Testis (tissue), 3 donors: ENCODE measurements around the gene PCSK5. TPM values are rescaled to one million over a fixed set of nuclear protein-coding genes. Genes with fewer than 3 reads are reported as not detected.

ENCODE experiments used
- DNase-seq: peaks from one replicate; pipeline ENCODE4 v3.0.0-alpha.2; 2019
- H3K27ac ChIP-seq, 2 donors: fragments of 200-600 bp; sonication (generic); one replicate each; pipeline ENCODE4 v1.5.1; 2019
- H3K27me3 ChIP-seq: fragments of 200-600 bp; sonication (generic); one replicate; pipeline ENCODE4 v1.5.1; 2019
- H3K36me3 ChIP-seq: fragments of 200-600 bp; sonication (generic); one replicate; pipeline ENCODE4 v1.5.1; 2017; ENCODE audit warnings: low read depth; ENCODE audit errors: missing control alignments
- H3K4me1 ChIP-seq: fragments of 200-600 bp; sonication (generic); one replicate; pipeline ENCODE4 v1.5.1; 2019
- H3K4me3 ChIP-seq, 2 donors: fragments of 200-600 bp; sonication (generic); one replicate each; pipeline ENCODE4 v1.5.1; 2017 to 2019
- H3K9me3 ChIP-seq: fragments of 200-600 bp; sonication (generic); one replicate; pipeline ENCODE4 v1.5.1; 2017
- POLR2A ChIP-seq: fragments of 450-650 bp; IDR thresholded peaks from one replicate; pipeline ENCODE4 v1.6.1; 2017; ENCODE audit warnings: antibody characterized with exemption, mild to moderate bottlenecking, moderate library complexity
- WGBS, 2 donors: methylation state at CpG; one replicate each; pipeline ENCODE4 v1.1.5; 2018; 5-methylcytosine and 5-hydroxymethylcytosine counted together
- intact Hi-C: fragments of 100-400 bp; cut with DNase I; formaldehyde crosslinking; loops from one replicate; pipeline ENCODE4 v1.15.1; 2023; ENCODE audit warnings: low total_unique reads
- polyA plus RNA-seq: library from polyadenylated mRNA; stranded (reverse); fragments of 350-450 nt; fragmentation: Illumina TruSeq; extraction: RNeasy Lipid Tissue Mini Kit (QIAGEN cat#74804); gene quantifications from one replicate; pipeline ENCODE4 v1.2.3, GENCODE V29; 2014; ENCODE audit warnings: low read depth, low replicate concordance; ENCODE audit not compliant: insufficient read depth
- total RNA-seq, 2 donors: library from RNA; depleted of rRNA; stranded (reverse); fragments of >200 nt; gene quantifications; one replicate each; pipeline ENCODE4 v1.2.3, GENCODE V29; 2016
- TF ChIP-seq, protein P1 (sequence below), 3 experiments: fragments of 450-650 bp in 2 of 3; fragments of 200-600 bp in 1 of 3; sonication (generic) in 1 of 3; IDR thresholded peaks; one replicate each; pipeline ENCODE4 v1.5.1; 2016 to 2019; ENCODE audit warnings: antibody characterized with exemption in 3 of 3, mild to moderate bottlenecking in 2 of 3, moderate library complexity in 1 of 3

Gene PCSK5
- total and polyA plus RNA-seq, 3 donors from 2014 or later: 9.4 to 50.6 (median 27.5) TPM

DNA sequence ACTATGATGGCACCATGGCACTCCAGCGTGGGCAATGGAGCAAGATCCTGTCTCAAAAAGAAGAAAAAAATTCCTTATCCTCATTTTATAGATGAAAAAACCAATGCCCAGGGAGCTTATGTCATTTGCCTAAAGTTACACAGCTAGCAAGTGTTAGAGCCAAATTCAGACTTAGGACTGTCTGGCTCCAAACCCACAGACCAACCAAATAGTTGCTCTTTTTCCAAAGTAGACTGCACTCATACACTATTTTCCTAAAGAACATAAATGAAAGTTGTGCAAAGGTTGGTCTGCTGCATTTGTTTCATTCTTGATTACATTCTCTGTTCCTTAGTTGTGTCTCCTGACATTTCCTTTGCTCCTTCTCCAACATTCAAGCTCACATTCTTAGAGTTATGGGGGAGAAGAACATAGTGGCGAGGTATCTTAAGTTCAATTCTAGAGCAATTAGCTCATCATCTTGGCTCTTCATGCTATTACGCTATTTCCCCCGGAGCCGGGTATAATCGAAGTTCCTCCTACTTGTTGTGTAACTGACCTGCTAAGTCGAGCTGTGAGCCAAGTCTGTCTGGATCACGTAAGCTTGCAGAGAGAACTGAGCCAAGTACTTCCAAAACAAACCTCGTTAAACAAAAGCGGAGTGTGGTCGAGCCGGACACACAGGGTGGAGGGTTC, 365.4 kb downstream of the PCSK5 start:
- 61 to 67% methylated on average over 12 of the region's 12 CpGs for WGBS, 2 donors

DNA sequence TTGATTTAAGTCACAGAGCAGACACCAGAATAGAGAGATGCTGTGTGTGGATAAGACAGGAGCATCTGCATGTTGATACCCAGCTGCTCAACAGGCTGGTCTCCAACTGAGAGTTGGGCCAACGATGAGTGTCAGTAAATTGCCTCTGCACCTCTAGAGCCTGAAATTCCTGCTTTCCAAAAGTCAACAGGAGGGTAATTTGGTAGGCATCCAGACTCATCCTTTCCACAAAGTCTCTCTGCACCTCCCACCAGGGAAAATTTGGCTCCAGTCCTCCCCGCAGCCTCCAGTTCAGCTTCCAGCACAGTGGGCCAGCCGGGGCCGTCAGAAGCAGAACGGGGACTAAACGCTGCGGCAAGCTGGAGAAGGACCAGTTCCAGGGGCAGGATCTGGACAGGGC, 366.8 kb downstream of the PCSK5 start:
- Histone ChIP-seq H3K4me3 (no peak overlapping the region), H3K27ac (no peak overlapping the region), H3K9me3 (no peaks in the 10 kb centered on the region), H3K4me1 (peaks cover 3% of the 10 kb centered on the region), H3K27me3 (no peaks in the 10 kb centered on the region), H3K36me3 (no peaks in the 10 kb centered on the region)
- intact Hi-C loops: no loop called here
- DNase-seq: no peak
- WGBS, 2 donors: 66 to 76% methylated on average over 7 of the region's 7 CpGs
- TF ChIP-seq POLR2A: no peak
- TF ChIP-seq, protein P1, sequence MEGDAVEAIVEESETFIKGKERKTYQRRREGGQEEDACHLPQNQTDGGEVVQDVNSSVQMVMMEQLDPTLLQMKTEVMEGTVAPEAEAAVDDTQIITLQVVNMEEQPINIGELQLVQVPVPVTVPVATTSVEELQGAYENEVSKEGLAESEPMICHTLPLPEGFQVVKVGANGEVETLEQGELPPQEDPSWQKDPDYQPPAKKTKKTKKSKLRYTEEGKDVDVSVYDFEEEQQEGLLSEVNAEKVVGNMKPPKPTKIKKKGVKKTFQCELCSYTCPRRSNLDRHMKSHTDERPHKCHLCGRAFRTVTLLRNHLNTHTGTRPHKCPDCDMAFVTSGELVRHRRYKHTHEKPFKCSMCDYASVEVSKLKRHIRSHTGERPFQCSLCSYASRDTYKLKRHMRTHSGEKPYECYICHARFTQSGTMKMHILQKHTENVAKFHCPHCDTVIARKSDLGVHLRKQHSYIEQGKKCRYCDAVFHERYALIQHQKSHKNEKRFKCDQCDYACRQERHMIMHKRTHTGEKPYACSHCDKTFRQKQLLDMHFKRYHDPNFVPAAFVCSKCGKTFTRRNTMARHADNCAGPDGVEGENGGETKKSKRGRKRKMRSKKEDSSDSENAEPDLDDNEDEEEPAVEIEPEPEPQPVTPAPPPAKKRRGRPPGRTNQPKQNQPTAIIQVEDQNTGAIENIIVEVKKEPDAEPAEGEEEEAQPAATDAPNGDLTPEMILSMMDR (IDR thresholded peaks at IDR 0.05): no peak

More for the DNA sequence above, 365.4 kb downstream of the PCSK5 start:
- Histone ChIP-seq H3K27me3 (no peaks in the 10 kb centered on the region), H3K36me3 (no peaks in the 10 kb centered on the region), H3K4me3 (no peak overlapping the region), H3K27ac (no peak overlapping the region), H3K4me1 (peaks cover 3% of the 10 kb centered on the region), H3K9me3 (no peaks in the 10 kb centered on the region)
- intact Hi-C loops: no loop called here
- no peak for TF ChIP-seq POLR2A
- TF ChIP-seq, protein P1 (IDR thresholded peaks at IDR 0.05): no peak
- DNase-seq: peak; percentile 66

DNA sequence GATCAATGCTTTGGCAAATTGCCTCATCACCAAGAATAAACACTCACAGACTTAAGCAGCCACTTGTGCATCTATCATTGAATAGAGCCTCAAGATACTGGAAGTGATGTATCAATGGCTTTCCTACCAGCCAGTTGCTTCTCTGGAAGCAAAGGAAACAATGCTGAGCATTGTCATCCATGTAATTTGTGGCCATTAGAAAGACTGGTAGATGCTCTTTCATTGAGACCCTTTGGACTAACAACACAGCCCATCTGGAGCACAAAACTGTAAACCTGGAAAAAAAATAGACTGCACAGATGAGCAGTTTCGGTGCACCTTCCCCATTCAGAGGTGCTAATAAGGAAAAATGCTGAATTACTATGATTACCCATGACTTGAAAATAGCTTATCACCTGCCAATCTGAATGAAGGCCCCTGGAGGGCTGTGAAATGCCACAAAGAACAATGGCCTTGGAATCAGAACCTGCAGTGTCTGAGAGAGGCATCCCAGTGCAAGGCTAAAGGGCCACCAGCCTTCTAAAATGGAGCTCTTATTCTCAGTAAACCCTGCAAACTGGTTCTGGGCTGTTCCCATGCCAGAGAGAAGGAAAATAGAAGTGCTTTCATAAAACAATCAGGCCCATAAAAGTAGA, 376.3 kb downstream of the PCSK5 start:
- Histone ChIP-seq H3K27ac (no peak overlapping the region), H3K4me3 (no peak overlapping the region), H3K36me3 (no peaks in the 10 kb centered on the region), H3K4me1 (peaks cover 7% of the 10 kb centered on the region), H3K9me3 (no peaks in the 10 kb centered on the region), H3K27me3 (no peaks in the 10 kb centered on the region)
- no peak for DNase-seq
- intact Hi-C loops: no loop called here
- 90 to 100% methylated on average over 1 of the region's 1 CpG for WGBS, 2 donors
- TF ChIP-seq, protein P1 (IDR thresholded peaks at IDR 0.05): no peak
- TF ChIP-seq POLR2A: no peak

DNA sequence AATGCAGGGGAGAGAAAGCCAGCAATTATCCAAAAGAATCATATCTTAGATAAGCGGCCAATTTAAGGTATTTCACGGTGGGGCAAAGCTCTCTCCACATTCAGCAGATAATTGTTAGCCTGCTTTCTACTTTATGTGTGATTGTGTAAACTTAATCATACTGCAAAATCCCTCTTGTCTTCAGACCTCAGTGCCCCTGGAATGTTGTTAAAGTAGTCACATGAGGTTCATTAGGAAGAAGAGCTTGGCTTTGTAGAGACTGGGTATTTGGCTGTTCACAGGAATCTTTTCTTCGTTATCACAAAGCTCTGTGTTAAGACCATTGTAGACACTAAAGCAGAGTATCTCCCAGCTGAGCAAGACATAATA, 376.8 kb downstream of the PCSK5 start:
- no peak for DNase-seq
- Histone ChIP-seq H3K27ac (no peak overlapping the region), H3K9me3 (no peaks in the 10 kb centered on the region), H3K4me3 (no peak overlapping the region), H3K4me1 (peaks cover 7% of the 10 kb centered on the region), H3K27me3 (no peaks in the 10 kb centered on the region), H3K36me3 (no peaks in the 10 kb centered on the region)
- WGBS, 2 donors: 40 to 62% methylated on average over 3 of the region's 3 CpGs
- intact Hi-C loops: no loop called here
- TF ChIP-seq POLR2A: no peak
- TF ChIP-seq, protein P1 (IDR thresholded peaks at IDR 0.05): no peak
